Ishikawa (cell line): ENCODE data around the gene TBC1D2.

Experiments used
- EP300 ChIP-seq: IDR thresholded peaks from 2 replicates; pipeline ENCODE4 v1.6.1; 2012; ENCODE audit warnings: borderline replicate concordance
- NFIC ChIP-seq: IDR thresholded peaks from 2 replicates; pipeline ENCODE4 v1.6.1; 2012
- ZBTB7A ChIP-seq: IDR thresholded peaks from 2 replicates; pipeline ENCODE4 v1.6.1; 2012; ENCODE audit warnings: low read depth

- TF ChIP-seq EP300: no peak
- TF ChIP-seq NFIC: no peak
- TF ChIP-seq ZBTB7A: no peak
Measured at GRCh38 chr9:98189412-98189811, 66.0 kb downstream of the TBC1D2 start.
